Osteoblast (primary cell): ENCODE measurements around the gene EHD1. TPM values are rescaled to one million over a fixed set of nuclear protein-coding genes. Genes with fewer than 3 reads are reported as not detected.
"Not testable (repeated sequence)": the region's sequence is repeated elsewhere in the genome, so short reads cannot be mapped to it uniquely, and the experiment has no call there.

Experiments used
- DNase-seq: peaks from one replicate; pipeline ENCODE4 v3.0.0; 2011; ENCODE audit warnings: low spot score, mixed read lengths; ENCODE audit not compliant: insufficient read length; ENCODE audit errors: missing footprints
- H2AFZ ChIP-seq: 2 replicates; pipeline ENCODE4 v1.6.0; 2011; ENCODE audit warnings: mild to moderate bottlenecking, low read length
- H3K27ac ChIP-seq: 2 replicates; pipeline ENCODE4 v1.5.1; 2011; ENCODE audit warnings: mild to moderate bottlenecking, low read depth, low read length, moderate library complexity
- H3K27me3 ChIP-seq: 2 replicates; pipeline ENCODE4 v1.6.0; 2012; ENCODE audit warnings: mild to moderate bottlenecking, control low read depth, inconsistent platforms, low read length, moderate library complexity; ENCODE audit not compliant: insufficient read depth
- H3K36me3 ChIP-seq: 2 replicates; pipeline ENCODE4 v1.5.1; 2011; ENCODE audit warnings: mild to moderate bottlenecking, low read length, control low read depth, moderate library complexity; ENCODE audit not compliant: insufficient read depth
- H3K4me1 ChIP-seq: 2 replicates; pipeline ENCODE4 v1.5.1; 2011; ENCODE audit warnings: mild to moderate bottlenecking, low read length, control low read depth, moderate library complexity; ENCODE audit not compliant: insufficient read depth
- H3K4me2 ChIP-seq: 2 replicates; pipeline ENCODE4 v1.6.0; 2011; ENCODE audit warnings: mild to moderate bottlenecking, low read length; ENCODE audit not compliant: insufficient read depth
- H3K4me3 ChIP-seq: fragments of 200-600 bp; sonication (generic); 3 replicates; pipeline ENCODE4 v1.5.1; 2012; ENCODE audit warnings: mild to moderate bottlenecking, low read length, inconsistent platforms; ENCODE audit not compliant: insufficient read depth
- H3K79me2 ChIP-seq: 2 replicates; pipeline ENCODE4 v1.6.0; 2012; ENCODE audit warnings: mild to moderate bottlenecking, low read length, control low read depth, inconsistent platforms; ENCODE audit not compliant: insufficient read depth
- H3K9me3 ChIP-seq: 2 replicates; pipeline ENCODE4 v1.5.1; 2011; ENCODE audit warnings: low read depth, low read length, control low read depth
- H4K20me1 ChIP-seq: 2 replicates; pipeline ENCODE4 v1.6.0; 2012; ENCODE audit warnings: mild to moderate bottlenecking, low read length, control low read depth; ENCODE audit not compliant: insufficient read depth
- CTCF ChIP-seq: IDR thresholded peaks from 2 replicates; pipeline ENCODE4 v1.5.1; 2011; ENCODE audit warnings: mild to moderate bottlenecking, low read depth, low read length, moderate library complexity; ENCODE audit errors: extremely low read depth
- total RNA-seq: library from RNA; depleted of rRNA; stranded (reverse); fragments of >200 nt; gene quantifications from 2 replicates; pipeline ENCODE4 v1.2.3, GENCODE V29; 2012

The EHD1 gene
- total RNA-seq, 1 donor, result 51.4 TPM

- peaks cover 8% of the 10 kb centered on the region for H3K79me2 ChIP-seq
- no peak overlapping the region for H3K4me2 ChIP-seq
- peaks cover 12% of the 10 kb centered on the region for H3K4me1 ChIP-seq
- no peak for TF ChIP-seq CTCF
- peaks cover 6% of the 10 kb centered on the region for H3K36me3 ChIP-seq
- H3K27ac ChIP-seq, result no peak overlapping the region
- peaks cover 2% of the 10 kb centered on the region for H4K20me1 ChIP-seq
- H3K27me3 ChIP-seq, result no peaks in the 10 kb centered on the region
- DNase-seq, result no peak
- no peaks in the 10 kb centered on the region for H3K9me3 ChIP-seq
- H3K4me3 ChIP-seq, result no peak overlapping the region
- no peak overlapping the region for H2AFZ ChIP-seq
These were observed 30.1 kb downstream of the EHD1 start for GRCh38 chr11:64848214-64848825.

GRCh38 chr11:64846998-64847666, 31.3 kb downstream of the EHD1 start:
- peak; percentile 100 for DNase-seq

DNA sequence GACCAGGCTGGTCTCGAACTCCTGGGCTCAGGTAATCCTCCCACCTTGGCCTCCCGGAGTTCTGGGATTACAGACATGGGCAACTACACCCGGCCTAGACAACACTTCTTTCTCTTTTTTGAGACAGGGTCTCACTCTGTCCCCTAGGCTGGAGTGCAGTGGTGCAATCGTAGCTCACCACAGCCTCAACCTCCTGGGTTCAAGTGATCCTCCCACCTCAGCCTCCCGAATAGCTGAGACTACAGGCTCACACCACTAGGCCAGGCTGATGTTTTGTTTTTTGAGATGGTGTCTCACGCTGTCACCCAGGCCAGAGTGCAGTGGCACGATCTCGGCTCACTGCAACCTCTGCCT, 32.7 kb downstream of the EHD1 start:
- not testable (repeated sequence) for H3K36me3 ChIP-seq, H3K27me3 ChIP-seq, DNase-seq, H3K4me2 ChIP-seq, H3K27ac ChIP-seq, H3K4me1 ChIP-seq, H4K20me1 ChIP-seq, H3K4me3 ChIP-seq, H2AFZ ChIP-seq, H3K79me2 ChIP-seq, H3K9me3 ChIP-seq

More at GRCh38 chr11:64846998-64847666, 31.3 kb downstream of the EHD1 start:
- peak; percentile 90 for TF ChIP-seq CTCF
- H3K27me3 ChIP-seq, result no peaks in the 10 kb centered on the region
- peaks cover 2% of the 10 kb centered on the region for H4K20me1 ChIP-seq
- no peak overlapping the region for H3K27ac ChIP-seq
- no peak overlapping the region for H3K4me3 ChIP-seq
- peaks cover 12% of the 10 kb centered on the region for H3K4me1 ChIP-seq
- no peaks in the 10 kb centered on the region for H3K36me3 ChIP-seq
- no peaks in the 10 kb centered on the region for H3K79me2 ChIP-seq
- H3K9me3 ChIP-seq, result no peaks in the 10 kb centered on the region
- no peak overlapping the region for H3K4me2 ChIP-seq
- H2AFZ ChIP-seq, result no peak overlapping the region

DNA sequence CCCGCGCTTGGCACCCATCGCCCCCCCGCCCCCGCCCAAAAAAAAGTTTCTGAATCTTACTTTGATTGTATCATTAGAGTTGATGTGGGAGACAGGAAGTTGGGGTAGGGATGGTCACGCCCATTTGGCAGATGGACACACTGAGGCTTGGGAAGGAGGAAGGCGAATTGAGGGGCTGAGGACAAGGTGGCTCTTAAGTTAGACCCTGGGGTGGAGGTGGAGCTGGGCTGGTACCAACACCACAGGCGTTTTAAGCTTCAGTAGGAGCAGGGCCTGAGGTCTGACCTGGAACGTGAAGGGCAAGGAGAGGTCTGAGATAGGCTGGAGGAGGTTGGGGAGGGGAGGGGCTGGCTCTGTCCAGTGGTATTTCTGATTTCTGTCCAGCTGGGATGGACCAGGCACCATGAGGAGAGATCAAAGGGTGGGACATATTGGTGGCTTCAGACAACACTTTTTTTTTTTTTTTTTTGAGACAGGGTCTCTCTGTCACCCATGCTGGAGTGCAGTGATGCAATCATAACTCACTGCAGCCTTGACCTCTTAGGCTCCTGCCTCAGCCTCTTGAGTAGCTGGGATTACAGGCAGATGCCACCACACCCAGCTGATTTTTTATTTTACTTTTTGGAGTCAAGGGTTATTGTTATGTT, 33.2 kb downstream of the EHD1 start:
- H2AFZ ChIP-seq, result no peak overlapping the region
- H3K4me2 ChIP-seq, result peak overlapping the region; percentile 28
- H3K4me1 ChIP-seq, result peaks cover 5% of the 10 kb centered on the region
- no peaks in the 10 kb centered on the region for H3K79me2 ChIP-seq
- no peak overlapping the region for H3K4me3 ChIP-seq
- H3K36me3 ChIP-seq, result no peaks in the 10 kb centered on the region
- H3K27me3 ChIP-seq, result no peaks in the 10 kb centered on the region
- H4K20me1 ChIP-seq, result peaks cover 2% of the 10 kb centered on the region
- peak; percentile 86 for DNase-seq
- no peaks in the 10 kb centered on the region for H3K9me3 ChIP-seq
- no peak overlapping the region for H3K27ac ChIP-seq
- no peak for TF ChIP-seq CTCF
